Measurements from ENCODE around the gene CDH26. TPM values are rescaled to one million over a fixed set of nuclear protein-coding genes. Genes with fewer than 3 reads are reported as not detected.

CDH26 gene
- total and polyA plus RNA-seq, 10 of the 15 experiments (the other 5 are each of a cell fraction or from before 2014, with no cell fraction given), result 0.03 to 0.19 (median 0.08) TPM; not detected in 4

DNA sequence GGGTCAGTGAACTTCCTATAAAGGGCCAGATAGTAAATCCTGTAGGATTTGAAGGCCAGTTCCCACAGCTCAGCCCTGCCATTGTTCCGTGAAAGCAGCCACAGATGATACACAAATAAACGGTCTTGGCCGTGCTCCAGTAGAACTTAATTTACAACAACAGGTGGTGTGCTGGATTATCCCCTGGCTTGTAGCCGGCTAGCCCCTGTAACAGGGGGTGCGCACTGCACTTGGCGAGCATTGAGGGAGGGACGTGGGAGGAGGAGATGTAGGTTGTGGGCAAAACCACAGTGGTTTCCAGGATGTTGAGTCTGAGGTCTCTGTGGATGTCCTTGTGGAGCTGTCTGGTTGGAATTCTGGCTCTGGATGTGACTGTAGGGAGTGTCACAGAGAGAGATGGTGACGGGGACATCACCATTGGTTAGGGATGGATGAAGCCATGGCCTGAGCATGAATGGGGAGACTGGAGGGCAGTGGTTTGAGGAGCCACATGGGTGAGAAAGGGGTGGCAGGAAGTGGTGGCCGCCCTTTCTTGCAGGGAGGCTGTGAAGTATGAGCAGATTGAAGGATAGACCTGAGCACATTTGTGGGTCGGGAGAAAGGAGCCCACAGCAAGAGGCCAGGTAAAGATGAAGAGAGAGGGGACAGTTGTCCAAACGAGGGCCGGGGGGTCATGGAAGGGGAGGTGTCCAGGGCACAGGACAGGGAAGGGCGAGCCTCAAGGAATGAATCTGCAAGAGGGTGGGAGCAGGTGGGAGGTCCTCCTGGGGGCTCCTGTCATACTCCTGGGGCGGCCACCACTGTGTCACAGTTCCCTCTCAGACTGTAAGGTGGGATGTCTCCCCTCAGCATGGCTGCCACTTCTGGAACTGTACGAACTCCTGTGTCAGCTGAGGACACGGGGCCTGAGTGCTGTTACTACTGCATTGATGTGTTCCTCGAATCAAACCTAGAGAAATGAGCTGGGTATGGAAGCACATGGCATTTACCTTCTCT, 53.6 kb downstream of the CDH26 start:
- Histone ChIP-seq H3K9ac (ENCODE audit: control insufficient read depth, insufficient read depth, low read length) (no peak overlapping the region), H2AFZ (ENCODE audit: control insufficient read depth, low read depth, low read length) (no peak overlapping the region), H3K4me3 (no peak overlapping the region), H3K36me3 (ENCODE audit: control insufficient read depth in 2 of 2, insufficient read depth in 2 of 2, low read length in 1 of 2) (no peaks in the 10 kb centered on the region), H3K27ac (ENCODE audit: control insufficient read depth, insufficient read depth) (no peak overlapping the region), H4K20me1 (ENCODE audit: control insufficient read depth, insufficient read depth) (no peaks in the 10 kb centered on the region), H3K27me3 (replicated peaks in 1 of 2; ENCODE audit: control insufficient read depth in 2 of 2, insufficient read depth in 2 of 2, low read length in 1 of 2) (no peaks in the 10 kb centered on the region), H3K9me3 (replicated peaks; ENCODE audit: control insufficient read depth, insufficient read depth, low read length) (no peaks in the 10 kb centered on the region), H3K4me2 (ENCODE audit: control insufficient read depth, insufficient read depth) (no peak overlapping the region), H3K4me1 (ENCODE audit: control insufficient read depth, insufficient read depth, low read length) (no peaks in the 10 kb centered on the region), H3K79me2 (ENCODE audit: control insufficient read depth, insufficient read depth, low read length) (no peaks in the 10 kb centered on the region)
- ChIA-PET SMC1A (ENCODE audit: uncharacterized antibody, unreplicated experiment) (no interaction called here), CTCF (interaction anchor here (0.5 to 2.6 kb wide), 4 partner anchors 12 to 153 kb away, joined by 3 to 10 read pairs (median 5); no protein-coding TSS in a partner anchor), RAD21 (ENCODE audit: unreplicated experiment) (no interaction called here), POLR2A (no interaction called here)
- no peak for DNase-seq (ENCODE audit: low read depth, low spot score)
- intact Hi-C loops (cut with micrococcal nuclease; ENCODE audit: unreplicated experiment) (no loop called here), in situ Hi-C loops (cut with MboI) (no loop called here)
- no TSS peak for BruUV-seq (replicated peaks)
- TF ChIP-seq EED (IDR thresholded peaks at IDR 0.05; ENCODE audit: low read depth), result no peak
- TF ChIP-seq SIX5 (IDR thresholded peaks at IDR 0.05; ENCODE audit: low read depth, low read length, severe bottlenecking), result no peak
- TF ChIP-seq, protein P1, sequence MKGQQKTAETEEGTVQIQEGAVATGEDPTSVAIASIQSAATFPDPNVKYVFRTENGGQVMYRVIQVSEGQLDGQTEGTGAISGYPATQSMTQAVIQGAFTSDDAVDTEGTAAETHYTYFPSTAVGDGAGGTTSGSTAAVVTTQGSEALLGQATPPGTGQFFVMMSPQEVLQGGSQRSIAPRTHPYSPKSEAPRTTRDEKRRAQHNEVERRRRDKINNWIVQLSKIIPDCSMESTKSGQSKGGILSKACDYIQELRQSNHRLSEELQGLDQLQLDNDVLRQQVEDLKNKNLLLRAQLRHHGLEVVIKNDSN (IDR thresholded peaks at IDR 0.05; ENCODE audit: borderline replicate concordance, extremely low read length, insufficient read depth, low read depth, low read length), result no peak
- 0 out of 2 replicates have a peak, but pooled peaks have one; percentile 19 for TF ChIP-seq IKZF1 (conservative IDR thresholded peaks at IDR 0.05)
- TF ChIP-seq SMC3 (IDR thresholded peaks at IDR 0.05; ENCODE audit: borderline replicate concordance, low read length), result no peak
- no peak for TF ChIP-seq ZBED1 (IDR thresholded peaks at IDR 0.05; ENCODE audit: borderline replicate concordance)
- 30% methylated on average over 17 of the region's 17 CpGs for WGBS (ENCODE audit: insufficient coverage, insufficient replicate concordance, low lambda C conversion rate, missing lambda C conversion rate)
- ATAC-seq, result no peak
- FAIRE-seq, result no peak
